ENCODE measurements around the gene EPPIN. TPM values are rescaled to one million over a fixed set of nuclear protein-coding genes. Genes with fewer than 3 reads are reported as not detected.
A peak's percentile ranks its signal among the peaks of the same experiment; 100 is the strongest.
"Not testable (repeated sequence)": the region's sequence is repeated elsewhere in the genome, so short reads cannot be mapped to it uniquely, and the experiment has no call there.

EPPIN gene
- not detected for polyA plus RNA-seq
- long read RNA-seq, donor 1, result 0 reads
- long read RNA-seq, donor 2, result 0 reads
- long read RNA-seq, donor 3, result 0 reads
- long read RNA-seq, donor 4, result 0 reads
- long read RNA-seq, donor 5, result 0 reads
- long read RNA-seq, donor 6, result 0 reads
- long read RNA-seq, donor 7, result 0 reads
- long read RNA-seq, donor 8, result 0 reads
- long read RNA-seq, donor 9, result 0 reads
- long read RNA-seq, donor 10, result 0 reads
- long read RNA-seq, donor 11, result 0 reads

DNA sequence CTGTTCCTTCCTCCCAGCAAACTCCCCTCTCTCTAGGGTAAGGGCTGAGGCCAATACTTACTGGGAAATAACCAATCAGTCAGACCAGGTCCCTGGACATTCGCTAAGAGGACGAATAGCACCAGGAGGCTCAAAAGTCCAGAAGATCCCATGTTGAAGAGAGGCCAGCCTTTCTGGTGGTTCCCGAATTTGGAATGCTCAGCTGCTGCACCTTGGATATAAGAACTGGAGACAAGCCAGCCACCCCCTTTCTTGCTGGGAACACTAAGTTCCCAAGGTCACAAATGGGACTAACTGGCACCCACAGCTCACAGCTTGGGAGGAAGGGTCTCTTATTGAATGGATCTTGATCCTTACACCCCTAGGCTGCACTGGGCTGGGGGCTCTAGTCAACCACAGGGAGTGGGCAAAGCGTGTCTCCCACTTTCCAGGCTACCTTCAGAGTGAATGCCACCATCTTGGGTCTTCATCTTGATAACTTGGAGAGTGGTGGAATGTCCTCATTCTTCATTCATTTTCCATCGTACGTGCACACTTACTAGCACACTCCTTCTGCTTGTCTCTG, at the start of gene EPPIN:
TSS of gene EPPIN (minus strand) at position 196 of the 565 bp plus-strand sequence. CDS start at position 152, 44 bp downstream.
- Histone ChIP-seq H3K4me3 (ENCODE audit: low read length) (no peak within 1 kb of the TSS), H3K36me3 (ENCODE audit: control insufficient read depth, insufficient read depth, low read length) (no peaks in the 10 kb centered on the region), H3K27me3 (ENCODE audit: control insufficient read depth, insufficient read depth, low read length) (peaks cover 13% of the 10 kb centered on the region), H3K27ac (ENCODE audit: low read length) (no peak within 1 kb of the TSS), H3K9me3 (ENCODE audit: control insufficient read depth, low read depth, low read length) (no peaks in the 10 kb centered on the region), H3K4me1 (ENCODE audit: control insufficient read depth, insufficient read depth, low read length) (no peaks in the 10 kb centered on the region)
- DNase-seq, result no peak
- no CpG with 5 or more reads among the region's 6 CpGs for whole genome bisulfite sequencing (ENCODE audit: insufficient coverage, low lambda C conversion rate)

GRCh38 chr20:45595235-45595634, 48.0 kb upstream of the EPPIN start:
- no CpG with 5 or more reads among the region's 1 CpG for WGBS (ENCODE audit: insufficient coverage, low lambda C conversion rate)
- Histone ChIP-seq H3K4me3 (ENCODE audit: low read length) (no peak overlapping the region), H3K36me3 (ENCODE audit: control insufficient read depth, insufficient read depth, low read length) (no peaks in the 10 kb centered on the region), H3K27ac (ENCODE audit: low read length) (no peak overlapping the region), H3K4me1 (ENCODE audit: control insufficient read depth, insufficient read depth, low read length) (no peaks in the 10 kb centered on the region), H3K9me3 (ENCODE audit: control insufficient read depth, low read depth, low read length) (no peaks in the 10 kb centered on the region), H3K27me3 (ENCODE audit: control insufficient read depth, insufficient read depth, low read length) (peaks cover 10% of the 10 kb centered on the region)
- DNase-seq, result no peak

DNA sequence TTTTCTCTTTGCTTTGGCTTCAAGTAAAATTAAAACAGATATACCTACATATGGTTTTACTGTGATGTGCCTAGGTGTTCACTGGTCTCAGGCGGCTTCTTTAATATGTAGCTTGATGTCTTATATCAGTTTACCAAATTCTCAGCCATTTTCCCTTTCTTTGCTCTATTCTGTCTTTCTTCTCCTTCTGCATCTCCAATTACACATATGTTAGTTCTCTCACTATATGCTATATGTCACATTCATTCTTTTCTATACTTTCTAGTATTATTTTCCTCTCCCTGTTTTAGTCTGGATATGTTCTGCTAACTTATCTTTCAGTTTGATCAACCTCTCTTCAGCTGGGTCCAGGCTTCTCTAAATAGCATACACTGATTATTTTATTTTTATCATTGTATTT, 46.3 kb upstream of the EPPIN start:
- Histone ChIP-seq H3K4me1 (ENCODE audit: control insufficient read depth, insufficient read depth, low read length) (no peaks in the 10 kb centered on the region), H3K9me3 (ENCODE audit: control insufficient read depth, low read depth, low read length) (no peaks in the 10 kb centered on the region), H3K4me3 (ENCODE audit: low read length) (no peak overlapping the region), H3K27me3 (ENCODE audit: control insufficient read depth, insufficient read depth, low read length) (peaks cover 5% of the 10 kb centered on the region), H3K36me3 (ENCODE audit: control insufficient read depth, insufficient read depth, low read length) (no peaks in the 10 kb centered on the region), H3K27ac (ENCODE audit: low read length) (no peak overlapping the region)
- 57% methylated on average over 1 of the region's 1 CpG for WGBS (ENCODE audit: insufficient coverage, low lambda C conversion rate)
- no peak for DNase-seq

GRCh38 chr20:45592574-45593189, 45.5 kb upstream of the EPPIN start:
- H3K27me3 ChIP-seq (ENCODE audit: control insufficient read depth, insufficient read depth, low read length), result peaks cover 7% of the 10 kb centered on the region
- no peaks in the 10 kb centered on the region for H3K4me1 ChIP-seq (ENCODE audit: control insufficient read depth, insufficient read depth, low read length)
- no peak overlapping the region for H3K27ac ChIP-seq (ENCODE audit: low read length)
- no peaks in the 10 kb centered on the region for H3K9me3 ChIP-seq (ENCODE audit: control insufficient read depth, low read depth, low read length)
- no peaks in the 10 kb centered on the region for H3K36me3 ChIP-seq (ENCODE audit: control insufficient read depth, insufficient read depth, low read length)
- peak; percentile 9 to 14 for DNase-seq
- no CpG with 5 or more reads among the region's 5 CpGs for WGBS (ENCODE audit: insufficient coverage, low lambda C conversion rate)
- no peak overlapping the region for H3K4me3 ChIP-seq (ENCODE audit: low read length)

GRCh38 chr20:45589725-45590124, 42.5 kb upstream of the EPPIN start:
- Histone ChIP-seq H3K9me3 (ENCODE audit: control insufficient read depth, low read depth, low read length) (no peaks in the 10 kb centered on the region), H3K36me3 (ENCODE audit: control insufficient read depth, insufficient read depth, low read length) (no peaks in the 10 kb centered on the region), H3K27me3 (ENCODE audit: control insufficient read depth, insufficient read depth, low read length) (peaks cover 3% of the 10 kb centered on the region), H3K4me1 (ENCODE audit: control insufficient read depth, insufficient read depth, low read length) (no peaks in the 10 kb centered on the region), H3K4me3 (ENCODE audit: low read length) (no peak overlapping the region), H3K27ac (ENCODE audit: low read length) (no peak overlapping the region)
- no CpG with 5 or more reads among the region's 1 CpG for WGBS (ENCODE audit: insufficient coverage, low lambda C conversion rate)
- no peak for DNase-seq

- no CpG with 5 or more reads among the region's 2 CpGs for WGBS (ENCODE audit: insufficient coverage, low lambda C conversion rate)
- no peak overlapping the region for H3K4me3 ChIP-seq (ENCODE audit: low read length)
- H3K9me3 ChIP-seq (ENCODE audit: control insufficient read depth, low read depth, low read length), result no peaks in the 10 kb centered on the region
- H3K36me3 ChIP-seq (ENCODE audit: control insufficient read depth, insufficient read depth, low read length), result no peaks in the 10 kb centered on the region
- H3K27me3 ChIP-seq (ENCODE audit: control insufficient read depth, insufficient read depth, low read length), result peaks cover 3% of the 10 kb centered on the region
- H3K27ac ChIP-seq (ENCODE audit: low read length), result no peak overlapping the region
- DNase-seq, result no peak
- no peaks in the 10 kb centered on the region for H3K4me1 ChIP-seq (ENCODE audit: control insufficient read depth, insufficient read depth, low read length)
Observed at GRCh38 chr20:45588800-45589199, 41.6 kb upstream of the EPPIN start.

- 100% methylated on average over 1 of the region's 5 CpGs for WGBS (ENCODE audit: insufficient coverage, low lambda C conversion rate)
- not testable (repeated sequence) for H3K36me3 ChIP-seq (ENCODE audit: control insufficient read depth, insufficient read depth, low read length)
Observed at GRCh38 chr20:45585986-45586385, 38.8 kb upstream of the EPPIN start.

GRCh38 chr20:45584294-45584693, 37.1 kb upstream of the EPPIN start:
- DNase-seq; H3K36me3 ChIP-seq (ENCODE audit: control insufficient read depth, insufficient read depth, low read length); H3K4me3 ChIP-seq (ENCODE audit: low read length); H3K27ac ChIP-seq (ENCODE audit: low read length); H3K9me3 ChIP-seq (ENCODE audit: control insufficient read depth, low read depth, low read length); H3K4me1 ChIP-seq (ENCODE audit: control insufficient read depth, insufficient read depth, low read length): not testable (repeated sequence)
- peaks cover 12% of the 10 kb centered on the region for H3K27me3 ChIP-seq (ENCODE audit: control insufficient read depth, insufficient read depth, low read length)
- 94% methylated on average over 3 of the region's 5 CpGs for WGBS (ENCODE audit: insufficient coverage, low lambda C conversion rate)

More at GRCh38 chr20:45585986-45586385, 38.8 kb upstream of the EPPIN start:
- H3K27me3 ChIP-seq (ENCODE audit: control insufficient read depth, insufficient read depth, low read length), result peaks cover 10% of the 10 kb centered on the region
- H3K27ac ChIP-seq (ENCODE audit: low read length); DNase-seq; H3K4me1 ChIP-seq (ENCODE audit: control insufficient read depth, insufficient read depth, low read length); H3K9me3 ChIP-seq (ENCODE audit: control insufficient read depth, low read depth, low read length); H3K4me3 ChIP-seq (ENCODE audit: low read length): not testable (repeated sequence)

- H3K27ac ChIP-seq (ENCODE audit: low read length), result no peak overlapping the region
- DNase-seq, result no peak
- WGBS (ENCODE audit: insufficient coverage, low lambda C conversion rate), result no CpG with 5 or more reads among the region's 3 CpGs
- H3K36me3 ChIP-seq (ENCODE audit: control insufficient read depth, insufficient read depth, low read length), result no peaks in the 10 kb centered on the region
- no peaks in the 10 kb centered on the region for H3K9me3 ChIP-seq (ENCODE audit: control insufficient read depth, low read depth, low read length)
- H3K4me3 ChIP-seq (ENCODE audit: low read length), result no peak overlapping the region
- H3K27me3 ChIP-seq (ENCODE audit: control insufficient read depth, insufficient read depth, low read length), result peaks cover 11% of the 10 kb centered on the region
- H3K4me1 ChIP-seq (ENCODE audit: control insufficient read depth, insufficient read depth, low read length), result no peaks in the 10 kb centered on the region
Observed at GRCh38 chr20:45583502-45583901, 36.3 kb upstream of the EPPIN start.

DNA sequence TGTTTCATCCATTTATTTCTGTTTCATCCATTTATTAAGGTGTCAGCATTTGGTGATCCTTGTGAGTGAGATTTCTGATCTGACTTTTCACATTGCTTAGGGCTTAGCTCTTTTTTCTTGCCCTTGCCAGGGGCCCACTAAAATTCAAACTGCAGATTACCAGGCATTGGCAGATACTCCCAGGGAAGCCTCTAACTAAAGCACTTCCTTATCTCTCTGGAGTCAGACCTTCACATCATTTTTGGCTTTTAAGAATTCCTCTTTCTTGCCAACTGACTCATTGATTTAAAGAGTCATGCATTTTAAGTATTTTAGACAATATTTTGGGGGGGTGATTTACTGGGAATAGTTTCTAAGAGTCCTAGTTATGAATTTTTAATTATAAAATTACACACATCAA, 34.5 kb upstream of the EPPIN start:
- no peaks in the 10 kb centered on the region for H3K36me3 ChIP-seq (ENCODE audit: control insufficient read depth, insufficient read depth, low read length)
- peaks cover 9% of the 10 kb centered on the region for H3K27me3 ChIP-seq (ENCODE audit: control insufficient read depth, insufficient read depth, low read length)
- H3K9me3 ChIP-seq (ENCODE audit: control insufficient read depth, low read depth, low read length), result no peaks in the 10 kb centered on the region
- no peak for DNase-seq
- no peak overlapping the region for H3K27ac ChIP-seq (ENCODE audit: low read length)
- no peaks in the 10 kb centered on the region for H3K4me1 ChIP-seq (ENCODE audit: control insufficient read depth, insufficient read depth, low read length)
- H3K4me3 ChIP-seq (ENCODE audit: low read length), result no peak overlapping the region

GRCh38 chr20:45579184-45579583, 32.0 kb upstream of the EPPIN start, which contains the start of gene WFDC8:
TSS of gene WFDC8 (minus strand) at chr20:45579284. CDS start at chr20:45579247, 37 bp downstream.
- Histone ChIP-seq H3K36me3 (ENCODE audit: control insufficient read depth, insufficient read depth, low read length) (no peaks in the 10 kb centered on the region), H3K27ac (ENCODE audit: low read length) (no peak within 1 kb of the TSS), H3K27me3 (ENCODE audit: control insufficient read depth, insufficient read depth, low read length) (peaks cover 9% of the 10 kb centered on the region), H3K4me3 (ENCODE audit: low read length) (no peak within 1 kb of the TSS), H3K9me3 (ENCODE audit: control insufficient read depth, low read depth, low read length) (no peaks in the 10 kb centered on the region), H3K4me1 (ENCODE audit: control insufficient read depth, insufficient read depth, low read length) (no peaks in the 10 kb centered on the region)
- WGBS (ENCODE audit: insufficient coverage, low lambda C conversion rate), result no CpG with 5 or more reads among the region's 4 CpGs
- no peak for DNase-seq

Measured in large intestine (tissue), 12 donors.